K562 (cell line): ENCODE data around the gene PKLR. TPM values are rescaled to one million over a fixed set of nuclear protein-coding genes. Genes with fewer than 3 reads are reported as not detected.

Experiments
- ATF1 ChIP-seq, 2 experiments: fragments of 450-650 bp in 1 of 2; IDR thresholded peaks; 2 replicates each; pipeline ENCODE4 v1.6.1; 2016; ENCODE audit warnings: missing compliant biosample characterization in 1 of 2, missing genetic modification characterization in 1 of 2
- CEBPZ ChIP-seq: fragments of 150-350 bp; IDR thresholded peaks from 2 replicates; pipeline ENCODE4 v1.6.1; 2014; ENCODE audit warnings: low read depth, mild to moderate bottlenecking, low read length, borderline replicate concordance
- ILK ChIP-seq: fragments of 450-650 bp; IDR thresholded peaks from 2 replicates; pipeline ENCODE4 v1.6.1; 2016; ENCODE audit warnings: missing genetic modification characterization, low read depth, mild to moderate bottlenecking, missing compliant biosample characterization, moderate library complexity, borderline replicate concordance
- LEF1 ChIP-seq: fragments of 450-650 bp; IDR thresholded peaks from 2 replicates; pipeline ENCODE4 v1.6.1; 2016; ENCODE audit warnings: mild to moderate bottlenecking
- MAFK ChIP-seq: IDR thresholded peaks from 2 replicates; pipeline ENCODE4 v1.6.1; 2011; ENCODE audit warnings: low read length, improper control_type of control experiment
- MBD2 ChIP-seq: sonication (generic); IDR thresholded peaks from 2 replicates; pipeline ENCODE4 v1.6.1; 2016; ENCODE audit warnings: low read depth, borderline replicate concordance
- MXD1 ChIP-seq: fragments of 250-450 bp; sonication (Bioruptor Pico); IDR thresholded peaks from 2 replicates; pipeline ENCODE4 v1.8.0; 2021; ENCODE audit warnings: borderline replicate concordance, mild to moderate bottlenecking, moderate library complexity; ENCODE audit not compliant: poor library complexity, severe bottlenecking
- MXI1 ChIP-seq: IDR thresholded peaks from 2 replicates; pipeline ENCODE4 v1.6.1; 2011; ENCODE audit warnings: low read depth, mild to moderate bottlenecking, improper control_type of control experiment, low read length
- PHB2 ChIP-seq: fragments of 450-650 bp; IDR thresholded peaks from 2 replicates; pipeline ENCODE4 v1.6.1; 2017; ENCODE audit warnings: low read depth
- RBM14 ChIP-seq: fragments of 200-400 bp; formaldehyde crosslinking; IDR thresholded peaks from 2 replicates; pipeline ENCODE4 v1.6.1; 2018; ENCODE audit warnings: low read depth, mild to moderate bottlenecking, low read length, moderate library complexity, borderline replicate concordance; ENCODE audit not compliant: insufficient read depth
- RBM15 ChIP-seq: fragments of 200-400 bp; formaldehyde crosslinking; IDR thresholded peaks from 2 replicates; pipeline ENCODE4 v1.6.1; 2018; ENCODE audit warnings: mild to moderate bottlenecking, low read length, moderate library complexity; ENCODE audit not compliant: insufficient read depth
- RFX1 ChIP-seq: fragments of 450-650 bp; IDR thresholded peaks from 2 replicates; pipeline ENCODE4 v1.6.1; 2016; ENCODE audit warnings: mild to moderate bottlenecking, moderate library complexity
- SFPQ ChIP-seq: fragments of 200-400 bp; formaldehyde crosslinking; IDR thresholded peaks from 2 replicates; pipeline ENCODE4 v1.6.1; 2017; ENCODE audit warnings: mild to moderate bottlenecking, low read depth, low read length, moderate library complexity
- STAT5A ChIP-seq: IDR thresholded peaks from 2 replicates; pipeline ENCODE4 v1.6.1; 2012; ENCODE audit warnings: low read length, inconsistent platforms, borderline replicate concordance
- TCF7L2 ChIP-seq: fragments of 150-350 bp; IDR thresholded peaks from 2 replicates; pipeline ENCODE4 v1.6.1; 2016; ENCODE audit warnings: low read depth, mild to moderate bottlenecking, low read length, moderate library complexity
- ZNF232 ChIP-seq: sonication (generic); formaldehyde crosslinking; IDR thresholded peaks from 2 replicates; pipeline ENCODE4 v1.8.0; 2022; ENCODE audit warnings: mild to moderate bottlenecking, missing genetic modification reagents
- ZNF354B ChIP-seq: fragments of 250-450 bp; sonication (Bioruptor Pico); IDR thresholded peaks from 2 replicates; pipeline ENCODE4 v1.4.0; 2020
- ZNF586 ChIP-seq: fragments of 450-650 bp; formaldehyde crosslinking; conservative IDR thresholded peaks from 2 replicates; pipeline ENCODE4 v1.4.0; 2020; ENCODE audit warnings: mild to moderate bottlenecking, moderate library complexity
- ZSCAN29 ChIP-seq: fragments of 450-650 bp; IDR thresholded peaks from 2 replicates; pipeline ENCODE4 v1.6.1; 2017
- polyA plus RNA-seq, 8 experiments: library from polyadenylated mRNA; depleted of rRNA in 4 of 8; stranded (reverse) in 5 of 8; unstranded in 3 of 8; fragments of >200 nt; fragmentation: Nextera tagmentation in 2 of 8; fragmentation: Illumina TruSeq in 1 of 8; extraction: Ambion mirVana in 2 of 8; extraction: Trizol in 1 of 8; gene quantifications; 2 replicates each; pipeline versions ENCODE4 v1.2.1 to v1.2.3, GENCODE V29; 2011 to 2014; ENCODE audit warnings: inconsistent platforms in 1 of 8, missing spikeins in 1 of 8
- total RNA-seq, 7 experiments: library from RNA; depleted of rRNA in 6 of 7; stranded (reverse); fragments of >200 nt in 6 of 7; fragmentation: Illumina TruSeq in 2 of 7; extraction: Trizol in 2 of 7; gene quantifications; 2 replicates each; pipeline versions ENCODE4 v1.2.1 to v1.2.3, GENCODE V29; 2011 to 2021; ENCODE audit warnings: low replicate concordance in 1 of 7
- TF ChIP-seq, protein P1 (sequence below): fragments of 450-650 bp; IDR thresholded peaks from 2 replicates; pipeline ENCODE4 v1.6.1; 2016; ENCODE audit warnings: borderline replicate concordance

PKLR gene
- total and polyA plus RNA-seq, 9 of the 15 experiments (the other 6 are each of a cell fraction or from before 2014, with no cell fraction given), result 10.7 to 78.4 (median 38.2) TPM

GRCh38 chr1:155261852-155262673 lies 39.2 kb downstream of the PKLR start, which contains the start of gene SCAMP3 (continued):
- no peak for TF ChIP-seq LEF1
- TF ChIP-seq ILK (tag), result no peak
- TF ChIP-seq, protein P1, sequence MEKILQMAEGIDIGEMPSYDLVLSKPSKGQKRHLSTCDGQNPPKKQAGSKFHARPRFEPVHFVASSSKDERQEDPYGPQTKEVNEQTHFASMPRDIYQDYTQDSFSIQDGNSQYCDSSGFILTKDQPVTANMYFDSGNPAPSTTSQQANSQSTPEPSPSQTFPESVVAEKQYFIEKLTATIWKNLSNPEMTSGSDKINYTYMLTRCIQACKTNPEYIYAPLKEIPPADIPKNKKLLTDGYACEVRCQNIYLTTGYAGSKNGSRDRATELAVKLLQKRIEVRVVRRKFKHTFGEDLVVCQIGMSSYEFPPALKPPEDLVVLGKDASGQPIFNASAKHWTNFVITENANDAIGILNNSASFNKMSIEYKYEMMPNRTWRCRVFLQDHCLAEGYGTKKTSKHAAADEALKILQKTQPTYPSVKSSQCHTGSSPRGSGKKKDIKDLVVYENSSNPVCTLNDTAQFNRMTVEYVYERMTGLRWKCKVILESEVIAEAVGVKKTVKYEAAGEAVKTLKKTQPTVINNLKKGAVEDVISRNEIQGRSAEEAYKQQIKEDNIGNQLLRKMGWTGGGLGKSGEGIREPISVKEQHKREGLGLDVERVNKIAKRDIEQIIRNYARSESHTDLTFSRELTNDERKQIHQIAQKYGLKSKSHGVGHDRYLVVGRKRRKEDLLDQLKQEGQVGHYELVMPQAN, result peak; percentile 97
- no peak for TF ChIP-seq SFPQ
- TF ChIP-seq MXD1, result peak; percentile 8
- TF ChIP-seq PHB2, result no peak
- no peak for TF ChIP-seq ZSCAN29
- TF ChIP-seq ZNF354B (CRISPR knock-in tag), result no peak
- TF ChIP-seq MBD2, result peak; percentile 86
- no peak for TF ChIP-seq RBM15
- TF ChIP-seq ZNF232 (CRISPR knock-in tag), result no peak
- no peak for TF ChIP-seq CEBPZ
- no peak for TF ChIP-seq RBM14
- no peak for TF ChIP-seq MAFK
- TF ChIP-seq ZNF586 (CRISPR knock-in tag), result peak; percentile 37; the same call in 1 of the 2 replicates
- no peak for TF ChIP-seq RFX1
- no peak for TF ChIP-seq ATF1 (CRISPR knock-in tag; IDR thresholded peaks at IDR 0.05)
- TF ChIP-seq ATF1 (tag; IDR thresholded peaks at IDR 0.05), result peak; percentile 75
- no peak; the same call in 1 of the 2 replicates for TF ChIP-seq STAT5A
- no peak for TF ChIP-seq TCF7L2
- peak; percentile 85 for TF ChIP-seq MXI1
